ENCODE results near the gene CCDC117.
"Not testable (repeated sequence)": the region's sequence is repeated elsewhere in the genome, so short reads cannot be mapped to it uniquely, and the experiment has no call there.

CCDC117 gene, protein sequence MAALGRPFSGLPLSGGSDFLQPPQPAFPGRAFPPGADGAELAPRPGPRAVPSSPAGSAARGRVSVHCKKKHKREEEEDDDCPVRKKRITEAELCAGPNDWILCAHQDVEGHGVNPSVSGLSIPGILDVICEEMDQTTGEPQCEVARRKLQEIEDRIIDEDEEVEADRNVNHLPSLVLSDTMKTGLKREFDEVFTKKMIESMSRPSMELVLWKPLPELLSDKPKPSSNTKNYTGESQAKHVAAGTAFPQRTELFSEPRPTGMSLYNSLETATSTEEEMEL

DNA sequence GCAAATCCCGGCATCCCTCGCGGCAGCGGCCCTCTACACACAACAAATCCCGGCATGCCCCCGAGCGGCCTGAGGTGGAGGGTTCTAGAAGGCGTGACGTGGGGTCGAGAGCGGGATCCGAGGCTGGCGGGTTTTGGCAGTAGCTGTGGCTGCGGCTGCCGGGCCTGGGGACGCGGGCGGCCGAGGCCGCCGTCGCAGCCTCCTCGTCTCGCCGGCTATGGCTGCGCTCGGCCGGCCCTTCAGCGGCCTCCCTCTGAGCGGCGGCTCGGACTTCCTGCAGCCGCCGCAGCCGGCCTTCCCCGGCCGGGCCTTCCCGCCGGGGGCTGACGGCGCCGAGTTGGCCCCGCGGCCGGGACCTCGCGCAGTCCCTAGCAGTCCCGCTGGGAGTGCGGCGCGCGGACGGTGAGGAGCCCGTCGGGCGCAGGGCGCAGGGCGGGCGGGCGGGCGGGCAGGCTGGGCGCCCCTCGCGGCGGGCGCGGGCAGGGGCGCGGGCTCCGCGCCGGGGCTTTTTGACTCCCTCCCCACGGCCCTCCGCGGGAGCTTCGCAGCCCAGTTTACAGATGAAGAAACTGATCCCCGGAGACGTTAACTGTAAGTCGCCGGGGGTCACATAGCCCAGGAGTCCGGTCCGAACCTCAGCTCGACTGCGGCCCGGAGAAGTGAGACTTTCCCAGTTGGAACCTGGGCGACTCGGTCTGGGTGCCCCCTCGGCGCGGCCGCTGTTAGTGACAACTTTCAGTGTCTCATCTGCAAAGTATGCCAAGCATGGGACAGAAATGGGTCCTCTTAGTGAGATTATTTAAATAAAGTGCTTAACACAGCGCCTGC lies at the start of gene CCDC117:
CCDC117 (plus strand) TSS at position 63 of the 828 bp plus-strand sequence; CDS start at position 218, 155 bp downstream.
- in situ Hi-C loops (cut with MboI; ENCODE audit: low sequenced_read_pairs) = no loop called here

DNA sequence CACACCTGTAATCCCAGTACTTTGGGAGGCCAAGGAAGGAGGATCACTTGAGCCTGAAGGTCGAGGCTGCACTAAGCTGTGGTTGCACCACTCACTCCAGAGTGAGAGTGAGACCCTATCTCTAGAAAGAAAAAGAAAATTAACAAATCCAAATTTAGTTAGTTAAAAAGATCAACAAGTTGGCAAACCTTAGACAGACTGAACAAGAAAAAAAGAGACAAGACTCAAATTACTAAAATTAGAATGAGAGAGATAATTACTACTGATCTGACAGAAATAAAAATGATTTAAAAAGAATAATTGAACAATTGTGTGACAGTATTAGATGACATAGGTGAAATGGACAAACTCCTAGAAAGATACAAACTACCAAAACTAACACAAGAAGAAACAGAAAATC lies 44.5 kb upstream of the CCDC117 start:
- in situ Hi-C loops (cut with MboI; ENCODE audit: low sequenced_read_pairs) = no loop called here

DNA sequence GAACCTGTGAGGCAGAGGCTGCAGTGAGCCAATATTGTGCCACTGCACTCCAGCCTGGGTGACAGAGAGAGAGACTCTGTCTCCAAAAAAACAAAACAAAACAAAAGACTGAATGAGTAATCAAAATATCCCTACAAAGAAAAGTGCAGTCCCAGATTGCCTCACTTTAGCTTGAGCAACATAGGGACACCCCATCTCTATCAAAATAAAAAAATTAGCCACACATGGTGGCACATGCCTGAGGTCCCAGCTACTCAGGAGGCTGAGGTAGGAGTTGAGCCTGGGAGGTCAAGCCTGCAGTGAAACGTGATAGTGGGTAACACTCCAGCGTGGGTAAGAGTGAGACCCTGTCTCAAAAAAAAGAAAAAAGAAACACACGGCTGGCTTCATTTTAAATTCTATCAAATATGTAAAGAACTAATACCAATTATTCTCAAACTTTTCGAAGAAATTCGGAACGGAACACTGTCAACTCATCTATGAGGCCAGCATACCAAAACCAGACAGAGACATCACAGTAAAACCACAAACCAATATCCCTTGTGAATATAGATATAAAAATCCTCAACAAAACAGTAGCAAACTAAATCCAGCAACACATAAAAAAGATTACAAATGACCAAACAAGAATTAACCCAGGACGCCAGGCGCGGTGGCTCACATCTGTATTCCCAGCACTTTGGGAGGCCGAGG lies 43.7 kb upstream of the CCDC117 start:
- in situ Hi-C loops (cut with MboI; ENCODE audit: low sequenced_read_pairs) = no loop called here

DNA sequence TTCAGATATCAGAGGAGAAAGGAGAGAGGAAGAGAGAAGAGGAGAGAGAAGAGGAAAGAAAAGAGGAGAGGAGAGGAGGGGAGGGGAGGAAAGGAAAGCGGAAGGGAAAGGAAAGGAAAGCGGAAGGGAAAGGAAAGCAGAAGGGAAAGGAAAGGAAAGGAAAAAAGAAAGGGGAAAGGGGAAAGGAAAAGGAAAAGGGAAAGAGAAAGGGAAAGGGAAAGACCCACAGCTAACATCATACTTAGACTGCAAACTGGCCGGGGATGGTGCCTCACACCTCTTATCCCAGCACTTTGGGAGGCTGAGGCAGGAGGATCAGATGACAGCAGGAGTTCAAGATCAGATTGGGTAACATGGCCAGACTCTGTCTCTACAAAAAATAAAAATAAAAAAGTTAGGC lies 42.3 kb upstream of the CCDC117 start:
- in situ Hi-C loops (cut with MboI; ENCODE audit: low sequenced_read_pairs) = no loop called here

DNA sequence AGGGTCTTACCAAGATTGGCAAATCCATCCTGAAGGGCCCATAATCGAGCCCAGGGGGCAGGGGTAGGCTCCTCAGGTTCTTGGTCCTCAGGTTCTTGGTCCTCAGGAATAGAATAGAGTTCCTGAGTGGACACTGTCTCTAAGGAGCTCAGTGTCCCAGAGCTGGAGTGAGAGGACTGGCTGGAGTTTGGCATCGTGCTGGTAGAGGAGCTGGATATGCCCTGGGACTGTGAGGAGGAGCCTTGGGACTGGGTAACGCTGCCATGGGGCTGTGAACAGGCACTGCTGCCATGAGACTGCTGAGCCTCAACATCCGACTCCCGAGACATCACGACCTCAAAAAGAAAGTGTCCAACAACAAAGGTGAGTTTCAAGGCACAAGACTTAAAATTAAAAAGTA lies 38.1 kb upstream of the CCDC117 start:
- in situ Hi-C loops (cut with MboI; ENCODE audit: low sequenced_read_pairs) = no loop called here

DNA sequence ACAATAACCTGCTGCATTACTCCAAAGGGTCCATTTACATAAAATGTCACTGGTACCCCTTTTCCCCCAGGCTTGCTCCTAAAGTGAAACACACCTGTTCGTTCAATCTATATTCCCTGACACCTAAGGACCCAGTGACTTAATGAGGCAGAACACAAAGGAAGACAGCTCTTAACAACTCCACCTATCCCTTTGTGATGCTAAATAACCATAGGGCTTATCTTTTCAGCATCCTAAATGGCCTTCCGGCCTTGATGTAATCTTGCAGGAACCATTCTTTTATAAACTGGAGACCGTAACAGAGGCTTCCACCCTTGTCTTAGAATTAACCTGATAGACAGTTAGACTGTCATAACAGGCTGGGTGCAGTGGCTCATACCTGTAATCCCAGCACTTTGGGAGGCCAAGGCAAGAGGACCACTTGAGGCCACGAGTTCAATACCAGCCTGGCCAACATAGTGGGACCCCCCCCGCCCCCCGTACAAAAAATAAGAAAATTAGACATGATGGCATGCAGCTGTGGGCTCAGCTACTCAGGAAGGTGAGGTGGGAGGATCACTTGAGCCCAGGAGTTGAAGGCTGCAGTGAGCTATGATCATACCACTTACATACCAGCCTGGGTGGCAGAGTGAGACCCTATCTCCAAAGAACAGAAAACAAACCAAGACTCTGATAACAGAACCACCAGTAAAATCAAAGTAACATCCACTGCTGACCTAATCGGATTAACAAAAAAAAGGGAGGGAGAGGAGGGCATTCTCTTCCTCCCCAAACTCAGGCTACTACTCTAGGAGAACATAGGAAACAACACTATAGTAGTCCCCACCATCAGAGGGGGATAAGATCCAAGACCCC lies 36.0 kb upstream of the CCDC117 start:
- in situ Hi-C loops (cut with MboI; ENCODE audit: low sequenced_read_pairs) = no loop called here

DNA sequence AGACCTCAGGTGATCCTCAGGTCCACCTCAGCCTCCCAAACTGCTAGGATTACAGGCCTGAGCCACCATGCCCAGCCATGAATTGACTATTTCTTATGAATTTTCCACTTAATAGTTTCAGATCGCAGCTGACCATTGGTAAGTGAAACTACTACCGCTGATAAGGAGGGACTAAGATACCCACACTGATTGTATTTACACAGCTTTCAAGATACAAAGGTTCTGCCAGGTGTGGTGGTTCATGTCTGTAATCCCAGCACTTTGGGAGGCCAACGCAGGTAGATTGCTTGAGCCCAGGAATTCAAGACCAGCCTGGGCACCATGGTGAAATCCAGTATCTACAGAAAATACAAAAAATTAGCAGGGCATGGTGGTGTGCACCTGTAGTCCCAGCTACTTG lies 34.8 kb upstream of the CCDC117 start:
- in situ Hi-C loops (cut with MboI; ENCODE audit: low sequenced_read_pairs) = no loop called here

DNA sequence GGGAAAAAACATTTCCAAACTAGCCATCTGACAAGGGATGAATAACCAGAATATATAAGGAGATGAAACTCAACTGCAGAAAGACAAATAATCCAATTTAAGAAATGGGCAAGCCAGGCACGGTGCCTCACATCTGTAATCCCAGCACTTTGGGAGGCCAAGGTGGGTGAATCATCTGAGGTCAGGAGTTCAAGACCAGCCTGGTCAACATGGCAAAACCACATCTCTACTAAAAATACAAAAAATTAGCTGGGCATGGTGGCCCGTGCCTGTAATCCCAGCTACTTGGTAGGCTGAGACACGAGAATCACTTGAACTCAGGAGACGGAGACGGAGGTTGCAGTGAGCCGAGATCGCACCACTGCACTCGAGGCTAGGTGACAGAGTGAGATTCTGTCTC lies 33.6 kb upstream of the CCDC117 start:
- in situ Hi-C loops (cut with MboI; ENCODE audit: low sequenced_read_pairs) = not testable (repeated sequence)

DNA sequence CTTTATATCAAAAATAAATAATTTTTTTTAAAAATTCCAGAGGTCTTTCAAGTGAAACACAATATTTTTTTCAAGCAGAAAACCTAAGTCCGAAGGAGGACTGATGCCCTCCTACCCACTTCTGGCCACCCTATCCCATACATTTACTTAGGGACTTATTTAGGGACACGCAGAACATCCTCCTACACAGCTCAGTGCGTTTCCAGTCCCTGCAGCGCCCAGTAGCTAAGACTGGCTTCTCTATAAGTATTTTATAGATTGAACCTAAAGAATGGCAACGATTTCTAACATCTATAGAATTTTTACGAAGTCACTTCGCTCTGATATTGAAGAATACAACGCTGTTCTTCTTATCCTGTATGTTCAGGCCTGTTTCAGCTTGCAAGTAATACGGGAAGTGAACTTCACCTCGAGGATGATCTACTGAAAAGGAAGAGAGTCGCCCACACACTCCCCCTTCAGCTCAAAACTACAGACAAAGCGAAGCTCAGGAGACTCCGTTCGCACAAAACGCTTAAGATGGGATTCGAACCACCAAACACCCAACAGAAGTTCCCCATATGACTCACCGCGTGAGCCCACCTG lies 31.2 kb upstream of the CCDC117 start:
- in situ Hi-C loops (cut with MboI; ENCODE audit: low sequenced_read_pairs) = no loop called here

DNA sequence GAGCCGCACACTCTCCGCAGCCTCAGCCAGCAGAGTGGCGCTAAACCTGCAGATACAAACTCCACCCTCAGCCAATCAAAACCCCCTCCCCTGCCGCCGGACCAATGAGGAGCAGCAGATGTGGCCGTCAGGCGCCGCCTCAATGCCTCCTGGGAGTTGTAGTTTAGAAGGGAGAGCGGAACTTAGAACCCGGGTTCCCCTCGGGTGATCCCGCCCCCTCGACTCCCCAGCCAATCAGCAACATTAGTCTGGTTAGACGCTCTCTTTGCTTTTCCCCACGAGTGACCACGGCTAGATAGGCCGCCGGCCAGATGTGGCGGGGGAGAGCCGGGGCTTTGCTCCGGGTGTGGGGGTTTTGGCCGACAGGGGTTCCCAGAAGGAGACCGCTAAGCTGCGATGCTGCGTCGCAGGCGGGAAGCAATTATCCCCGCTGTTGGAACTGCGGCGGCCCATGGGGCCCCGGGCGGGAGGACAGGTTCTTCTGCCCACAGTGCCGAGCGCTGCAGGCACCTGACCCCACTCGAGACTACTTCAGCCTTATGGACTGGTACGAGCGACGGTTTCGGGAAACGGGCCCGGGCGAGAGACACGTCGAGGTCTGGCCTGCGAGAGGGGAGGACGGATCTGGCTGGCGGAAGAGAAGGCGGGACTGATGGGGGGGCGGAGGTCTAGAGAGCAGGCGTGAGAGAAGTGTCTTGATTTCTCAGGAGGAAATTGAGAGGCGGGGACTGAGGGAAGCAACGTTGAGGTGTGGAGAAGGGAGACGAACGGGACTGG lies 30.5 kb upstream of the CCDC117 start, which contains the start of the genes CHEK2 and HSCB:
CHEK2 (minus strand) TSS at position 36 of the 777 bp plus-strand sequence. CDS start 7,099 bp downstream, outside the sequence.
HSCB (plus strand) TSS at position 255 of the 777 bp plus-strand sequence; CDS start at position 312, 57 bp downstream.
- in situ Hi-C loops (cut with MboI; ENCODE audit: low sequenced_read_pairs) = no loop called here

DNA sequence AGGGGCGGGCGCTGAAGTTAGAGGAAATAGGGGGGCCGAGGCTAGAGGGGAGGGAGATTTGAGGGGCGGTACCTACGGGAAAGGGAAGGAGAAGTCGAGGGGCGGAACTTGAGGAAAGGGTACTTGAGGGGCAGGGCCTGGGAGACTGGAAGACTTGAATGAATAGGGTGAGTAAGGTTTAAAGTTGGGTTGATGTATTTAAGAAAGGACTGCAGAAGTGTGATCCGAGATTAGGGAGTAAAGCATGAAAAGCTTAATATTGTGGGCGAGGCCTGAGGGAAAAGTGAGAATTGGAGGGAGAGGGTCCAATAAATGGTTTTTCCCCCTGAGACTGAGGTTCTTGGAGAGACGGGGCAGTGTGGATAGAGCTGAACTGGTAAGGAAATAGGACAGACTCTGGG lies 29.9 kb upstream of the CCDC117 start:
- in situ Hi-C loops (cut with MboI; ENCODE audit: low sequenced_read_pairs) = no loop called here

DNA sequence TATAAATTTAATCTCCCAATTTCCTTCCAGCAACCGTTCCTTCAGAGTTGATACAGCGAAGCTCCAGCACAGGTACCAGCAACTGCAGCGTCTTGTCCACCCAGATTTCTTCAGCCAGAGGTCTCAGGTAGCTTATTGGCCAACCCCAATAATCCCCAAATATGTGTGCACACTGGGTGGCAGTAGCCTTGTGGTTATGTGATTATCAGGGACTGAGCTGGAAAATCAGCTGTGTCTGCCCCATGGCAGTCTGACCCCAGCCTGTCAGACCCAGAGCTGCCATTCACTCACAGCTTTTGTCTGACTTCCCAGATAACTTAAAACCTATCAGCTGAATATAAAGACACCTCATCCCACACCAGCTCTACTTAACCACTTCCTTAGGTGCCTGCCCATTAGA lies 28.6 kb upstream of the CCDC117 start:
- in situ Hi-C loops (cut with MboI; ENCODE audit: low sequenced_read_pairs) = no loop called here

DNA sequence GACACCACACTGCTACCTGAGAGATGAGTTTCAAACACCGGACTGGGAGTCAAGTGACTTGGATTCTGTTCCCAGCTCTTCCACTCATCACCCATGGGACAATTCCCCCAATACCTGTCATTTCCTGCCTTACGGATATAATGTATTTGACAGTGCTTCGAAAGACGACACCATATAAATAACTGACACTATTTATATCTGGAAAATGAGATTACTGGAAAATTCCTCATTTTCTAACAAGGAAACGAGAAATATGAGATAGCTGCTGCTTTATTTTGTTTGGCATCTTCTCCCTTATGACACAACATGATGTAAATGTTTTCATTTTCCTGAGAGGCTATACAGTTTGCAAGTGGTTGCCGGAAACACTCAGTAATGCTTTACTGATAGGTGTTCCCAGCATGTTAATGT lies 22.0 kb upstream of the CCDC117 start:
- in situ Hi-C loops (cut with MboI; ENCODE audit: low sequenced_read_pairs) = no loop called here

DNA sequence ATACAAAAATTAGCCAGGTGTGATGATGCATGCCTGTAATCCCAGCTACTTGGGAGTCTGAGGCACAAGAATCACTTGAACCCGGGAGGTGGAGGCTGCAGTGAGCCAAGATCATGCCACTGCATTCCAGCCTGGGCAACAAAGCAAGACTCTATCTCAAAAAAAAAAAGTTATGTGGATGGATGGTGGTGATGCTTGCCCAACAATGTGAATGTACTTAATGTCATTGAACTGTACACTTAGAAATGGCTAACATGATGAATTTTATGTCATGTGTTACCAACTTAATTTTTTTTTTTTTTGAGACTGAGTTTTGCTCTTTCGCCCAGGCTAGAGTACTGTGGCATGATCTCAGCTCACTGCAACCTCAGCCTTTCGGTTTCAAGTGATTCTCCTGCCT lies 18.0 kb upstream of the CCDC117 start:
- in situ Hi-C loops (cut with MboI; ENCODE audit: low sequenced_read_pairs) = not testable (repeated sequence)

DNA sequence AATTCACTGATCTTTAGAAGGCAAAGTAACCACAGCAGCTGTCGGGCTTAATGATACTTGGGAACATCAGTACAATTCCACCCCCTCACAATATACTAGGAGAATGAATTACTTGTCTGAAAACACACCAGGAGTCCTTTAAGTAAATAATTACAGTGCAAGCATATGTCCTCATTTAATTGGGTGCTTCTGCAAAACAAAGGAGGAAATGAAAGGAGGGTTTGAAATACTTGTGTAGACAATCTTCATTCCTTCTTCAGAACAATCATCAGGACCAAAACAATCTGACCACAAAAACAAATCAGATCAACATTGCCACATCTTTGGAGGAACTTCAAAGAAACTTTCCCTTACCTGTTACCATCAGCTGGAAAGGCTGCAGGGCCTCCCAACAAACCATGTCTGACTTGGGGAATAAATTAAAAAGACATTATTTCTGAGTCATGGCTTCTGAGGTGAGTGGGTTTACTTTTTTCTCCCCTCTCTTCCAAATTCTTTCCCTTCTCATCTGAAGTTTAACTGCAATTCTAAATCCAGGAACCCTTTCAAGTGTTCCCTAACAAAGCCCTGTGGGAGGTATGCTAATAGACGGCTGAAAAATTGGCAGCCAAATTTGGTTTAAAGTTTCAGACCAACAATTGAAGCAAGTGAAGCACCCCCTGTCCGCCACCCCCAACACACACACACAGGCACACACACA lies 12.5 kb upstream of the CCDC117 start:
- in situ Hi-C loops (cut with MboI; ENCODE audit: low sequenced_read_pairs) = no loop called here

DNA sequence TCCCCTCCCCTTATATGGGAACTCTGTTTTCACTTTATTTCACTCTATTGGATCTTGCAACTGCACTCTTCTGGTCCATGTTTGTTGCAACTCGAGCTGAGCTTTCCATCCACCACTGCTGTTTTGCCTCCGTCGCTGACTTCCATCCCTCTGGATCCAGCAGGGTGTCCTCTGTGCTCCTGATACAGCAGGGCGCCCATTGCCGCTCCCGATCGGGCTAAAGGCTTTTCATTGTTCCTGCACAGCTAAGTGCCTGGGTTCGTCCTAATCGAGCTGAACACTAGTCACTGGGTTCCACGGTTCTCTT lies 11.1 kb upstream of the CCDC117 start:
- in situ Hi-C loops (cut with MboI; ENCODE audit: low sequenced_read_pairs) = no loop called here

DNA sequence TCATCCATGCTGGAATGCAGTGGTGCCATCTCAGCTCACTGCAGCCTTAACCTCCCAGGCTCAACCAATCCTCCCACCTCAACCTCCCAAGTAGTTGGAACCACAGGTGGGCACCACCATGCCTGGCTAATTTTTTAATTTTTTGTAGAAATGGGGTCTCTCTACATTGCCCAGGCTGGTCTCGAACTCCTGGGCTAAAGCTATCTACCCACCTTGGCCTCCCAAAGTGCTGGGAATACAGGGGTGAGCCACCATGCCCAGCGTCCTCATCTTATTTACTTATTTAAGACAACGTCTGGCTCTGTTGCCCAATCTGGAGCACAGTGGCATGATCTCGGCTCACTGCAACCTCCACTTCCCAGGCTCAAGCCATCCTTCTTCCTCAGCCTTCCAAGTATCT lies 10.5 kb upstream of the CCDC117 start:
- in situ Hi-C loops (cut with MboI; ENCODE audit: low sequenced_read_pairs) = not testable (repeated sequence)

DNA sequence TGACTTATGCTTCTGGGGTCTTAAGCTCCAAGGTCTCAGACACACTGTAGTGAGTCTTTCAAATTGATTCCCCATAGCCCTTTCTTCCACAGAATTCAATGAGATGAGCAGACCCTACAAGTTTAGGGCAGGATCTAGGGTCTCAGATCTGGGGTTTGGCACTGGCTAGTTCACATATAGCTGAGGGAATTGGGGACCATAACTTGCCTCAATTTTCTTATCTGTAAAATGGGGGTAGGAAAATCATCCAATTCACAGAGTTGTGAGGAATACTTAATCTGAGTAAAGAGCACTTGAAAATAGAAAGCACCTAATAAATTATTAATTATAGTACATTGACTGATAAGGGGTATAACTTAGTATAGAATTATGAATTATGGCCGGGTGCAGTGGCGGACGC lies 5.9 kb upstream of the CCDC117 start:
- in situ Hi-C loops (cut with MboI; ENCODE audit: low sequenced_read_pairs) = no loop called here

All from HL-60/S4 treated with phorbol 12-myristate 13-acetate at 8.2 ng/mL for 4 days and 3 days (cell line).